ENCODE data around the gene ZNF57.
A peak's percentile ranks its signal among the peaks of the same experiment; 100 is the strongest.
"Not testable (repeated sequence)": the region's sequence is repeated elsewhere in the genome, so short reads cannot be mapped to it uniquely, and the experiment has no call there.

ZNF57 gene

GRCh38 chr19:2900296-2901252, at the start of gene ZNF57:
Gene ZNF57, plus strand, starts transcription at chr19:2900928. Its CDS starts 118 bp downstream, at chr19:2901046.
- FAIRE-seq: no peak

DNA sequence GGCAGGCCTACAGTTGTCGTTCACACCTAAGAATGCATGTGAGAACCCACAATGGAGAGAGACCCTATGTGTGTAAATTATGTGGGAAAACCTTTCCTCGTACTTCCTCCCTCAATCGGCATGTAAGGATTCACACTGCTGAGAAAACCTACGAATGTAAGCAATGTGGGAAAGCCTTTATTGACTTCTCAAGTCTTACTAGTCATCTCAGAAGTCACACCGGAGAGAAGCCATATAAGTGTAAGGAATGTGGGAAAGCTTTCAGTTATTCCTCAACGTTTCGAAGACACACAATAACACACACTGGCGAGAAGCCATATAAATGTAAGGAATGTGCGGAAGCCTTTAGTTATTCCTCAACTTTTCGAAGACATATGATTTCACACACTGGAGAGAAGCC, 48.1 kb upstream of the ZNF57 start:
- DNase-seq (ENCODE audit: low spot score): no peak
- FAIRE-seq: no peak

More at GRCh38 chr19:2900296-2901252, at the start of gene ZNF57:
- peak; percentile 96 for DNase-seq (ENCODE audit: low spot score)

- FAIRE-seq: no peak
- DNase-seq (ENCODE audit: low spot score): no peak
Observed at GRCh38 chr19:2853015-2853606, 47.6 kb upstream of the ZNF57 start.

DNA sequence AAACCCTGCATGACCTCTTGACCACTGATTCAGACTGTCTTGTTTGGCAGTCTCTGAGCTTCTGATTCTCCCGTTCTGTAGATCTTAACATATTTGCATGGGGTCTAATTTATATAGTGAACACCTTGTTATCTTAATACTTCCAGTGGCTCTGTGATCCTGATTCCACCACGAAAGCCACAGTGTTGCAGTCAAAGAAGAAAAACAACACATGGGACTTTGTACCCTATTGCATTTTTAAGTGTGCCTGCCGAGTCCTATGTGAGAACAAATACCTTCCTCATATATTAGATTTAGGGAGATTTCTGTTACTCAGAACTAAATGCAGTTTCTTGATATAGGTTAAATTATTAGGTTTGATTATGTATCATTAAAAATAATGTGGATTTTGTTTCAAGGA, 45.9 kb upstream of the ZNF57 start:
- DNase-seq (ENCODE audit: low spot score): no peak
- no peak for FAIRE-seq

GRCh38 chr19:2856457-2857050, 44.2 kb upstream of the ZNF57 start:
- DNase-seq (ENCODE audit: low spot score): no peak
- no peak for FAIRE-seq

GRCh38 chr19:2858864-2859263, 41.9 kb upstream of the ZNF57 start:
- no peak for DNase-seq (ENCODE audit: low spot score)
- FAIRE-seq: no peak

DNA sequence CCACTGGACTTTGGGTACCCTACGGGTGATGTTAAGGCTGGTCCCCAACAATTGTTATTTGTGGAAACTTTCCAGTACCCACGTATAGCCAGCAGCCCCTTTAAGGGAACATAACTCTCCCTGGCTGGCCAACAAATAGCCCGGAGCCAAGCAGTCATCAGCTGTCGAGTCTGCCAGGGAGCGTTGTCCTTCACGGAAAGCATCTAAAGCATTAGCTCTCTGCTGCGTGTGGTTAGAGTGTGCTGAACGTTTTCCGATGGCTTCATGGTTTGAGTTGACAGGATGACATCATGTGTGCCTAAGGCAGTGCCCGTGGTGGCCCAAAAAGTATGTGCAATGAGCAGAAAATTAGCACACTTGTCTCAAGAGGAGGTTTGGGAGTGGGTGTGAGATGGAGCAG, 36.9 kb upstream of the ZNF57 start:
- no peak for FAIRE-seq

DNA sequence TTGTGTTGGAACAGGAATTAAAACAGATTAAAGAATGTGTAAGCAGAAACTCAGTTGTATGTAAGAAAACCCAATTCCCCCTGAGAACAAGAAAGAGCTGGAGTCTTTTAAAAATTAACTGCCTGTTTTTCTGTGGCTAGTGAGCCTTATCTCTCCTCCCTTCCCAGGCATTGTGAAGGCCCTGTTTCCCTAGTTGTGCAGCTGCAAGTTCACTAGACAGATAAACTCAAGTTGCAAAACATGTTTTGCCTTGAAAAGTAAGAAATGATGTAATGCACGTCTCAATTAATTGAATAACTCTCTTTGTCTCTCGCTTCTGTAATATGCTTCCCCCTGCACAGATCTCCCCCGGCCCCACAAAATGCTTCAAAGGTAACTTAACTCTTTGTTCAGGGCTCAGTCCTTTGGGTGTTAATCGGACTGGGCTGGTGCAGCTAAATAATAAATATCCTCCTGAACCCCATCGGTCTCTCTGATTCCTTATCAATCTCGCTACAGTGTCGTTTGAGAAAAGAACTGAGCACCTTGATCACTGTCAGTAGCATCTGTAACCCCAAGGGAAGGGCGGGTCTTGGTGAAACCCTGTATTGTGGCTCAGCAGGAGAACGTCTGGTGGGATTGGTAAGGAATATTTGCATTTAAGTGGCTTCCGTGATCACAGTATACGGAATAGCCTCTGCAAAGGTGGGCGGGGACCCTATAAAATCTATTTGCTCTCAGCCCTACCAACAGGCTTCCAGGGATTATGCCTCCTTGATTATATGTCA, 35.2 kb upstream of the ZNF57 start:
- FAIRE-seq (no peak), DNase-seq (ENCODE audit: low spot score) (no peak)

More for the DNA sequence above, 36.9 kb upstream of the ZNF57 start:
- DNase-seq (ENCODE audit: low spot score): no peak

DNA sequence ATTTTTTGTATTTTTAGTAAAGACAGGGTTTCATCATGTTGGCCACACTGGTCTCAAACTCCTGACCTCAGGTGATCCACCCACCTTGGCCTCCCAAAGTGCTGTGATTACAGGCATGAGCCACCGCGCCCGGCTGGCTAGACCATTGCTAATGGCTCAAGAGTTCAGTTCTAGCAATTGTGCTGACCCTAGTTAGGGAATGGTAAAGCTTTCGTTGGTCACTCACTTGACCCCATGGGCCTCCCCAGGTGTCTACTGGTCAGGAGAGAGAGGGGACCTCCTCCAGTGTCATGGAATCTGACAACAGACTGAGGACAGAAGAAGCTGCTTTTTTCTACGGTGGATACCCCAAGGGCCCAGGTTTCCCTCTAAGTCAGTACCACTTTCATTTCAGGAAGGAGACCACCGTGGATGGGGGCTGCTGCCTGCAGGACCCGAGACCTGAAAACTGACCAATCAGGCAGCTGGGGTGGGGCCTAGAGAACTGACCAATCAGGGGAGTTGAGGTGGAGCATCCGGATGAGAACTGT, 34.2 kb upstream of the ZNF57 start:
- DNase-seq (ENCODE audit: low spot score): no peak

GRCh38 chr19:2867025-2867991, 33.4 kb upstream of the ZNF57 start, which contains the start of gene ZNF556:
Gene ZNF556, plus strand, starts transcription at chr19:2867335. Its CDS starts 87 bp downstream, at chr19:2867422.
- FAIRE-seq: no peak
- DNase-seq (ENCODE audit: low spot score): peak; percentile 4

More for the DNA sequence above, 34.2 kb upstream of the ZNF57 start:
- no peak for FAIRE-seq

- FAIRE-seq (no peak), DNase-seq (ENCODE audit: low spot score) (no peak)
Observed at GRCh38 chr19:2869618-2870017, 31.1 kb upstream of the ZNF57 start.

DNA sequence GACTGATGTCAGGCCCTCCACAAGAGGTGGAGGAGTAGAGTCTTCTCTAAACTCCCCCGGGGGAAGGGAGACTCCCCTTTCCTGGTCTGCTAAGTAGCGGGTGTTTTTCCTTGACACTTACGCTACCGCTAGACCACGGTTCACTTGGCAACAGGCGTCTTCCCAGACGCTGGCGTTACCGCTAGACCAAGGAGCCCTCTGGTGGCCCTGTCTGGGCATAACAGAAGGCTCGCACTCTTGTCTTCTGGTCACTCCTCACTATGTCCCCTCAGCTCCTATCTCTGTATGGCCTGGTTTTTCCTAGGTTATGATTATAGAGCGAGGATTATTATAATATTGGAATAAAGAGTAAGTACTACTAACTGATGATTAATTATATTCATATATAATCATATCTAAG, 28.6 kb upstream of the ZNF57 start:
- not testable (repeated sequence) for DNase-seq (ENCODE audit: low spot score); FAIRE-seq

DNA sequence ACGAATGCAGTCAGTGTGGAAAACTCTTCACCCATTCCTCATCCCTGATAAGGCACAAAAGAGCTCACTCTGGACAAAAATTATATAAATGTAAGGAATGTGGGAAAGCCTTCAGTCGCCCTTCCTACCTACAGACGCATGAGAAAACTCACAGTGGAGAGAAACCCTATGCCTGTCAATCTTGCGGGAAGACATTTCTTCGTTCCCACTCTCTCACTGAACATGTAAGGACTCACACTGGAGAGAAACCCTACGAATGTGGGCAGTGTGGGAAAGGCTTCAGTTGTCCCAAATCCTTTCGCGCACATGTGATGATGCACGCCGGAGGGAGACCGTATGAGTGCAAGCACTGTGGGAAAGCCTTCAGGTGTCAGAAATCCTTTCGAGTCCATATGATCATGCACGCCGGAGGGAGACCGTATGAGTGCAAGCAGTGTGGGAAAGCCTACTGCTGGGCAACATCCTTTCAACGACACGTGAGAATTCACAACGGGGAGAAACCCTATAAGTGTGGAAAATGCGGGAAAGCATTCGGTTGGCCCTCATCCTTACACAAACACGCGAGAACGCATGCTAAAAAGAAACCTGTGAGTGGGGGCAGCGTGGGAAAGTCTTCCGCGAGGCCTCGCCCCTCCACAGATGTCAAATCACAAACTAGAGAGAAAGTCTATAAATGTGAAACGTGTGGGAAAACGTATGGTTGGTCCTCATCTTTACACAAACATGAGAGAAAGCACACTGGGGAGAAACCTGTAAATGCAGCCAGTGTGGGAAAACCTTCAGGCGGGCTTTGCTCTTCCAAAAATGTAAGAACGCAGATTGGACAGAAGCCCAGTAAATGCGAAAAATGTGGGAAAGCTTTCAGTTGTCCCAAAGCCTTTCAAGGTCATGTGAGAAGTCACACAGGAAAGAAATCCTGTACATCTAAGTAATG, 23.1 kb upstream of the ZNF57 start:
- no peak for FAIRE-seq
- DNase-seq (ENCODE audit: low spot score): no peak

DNA sequence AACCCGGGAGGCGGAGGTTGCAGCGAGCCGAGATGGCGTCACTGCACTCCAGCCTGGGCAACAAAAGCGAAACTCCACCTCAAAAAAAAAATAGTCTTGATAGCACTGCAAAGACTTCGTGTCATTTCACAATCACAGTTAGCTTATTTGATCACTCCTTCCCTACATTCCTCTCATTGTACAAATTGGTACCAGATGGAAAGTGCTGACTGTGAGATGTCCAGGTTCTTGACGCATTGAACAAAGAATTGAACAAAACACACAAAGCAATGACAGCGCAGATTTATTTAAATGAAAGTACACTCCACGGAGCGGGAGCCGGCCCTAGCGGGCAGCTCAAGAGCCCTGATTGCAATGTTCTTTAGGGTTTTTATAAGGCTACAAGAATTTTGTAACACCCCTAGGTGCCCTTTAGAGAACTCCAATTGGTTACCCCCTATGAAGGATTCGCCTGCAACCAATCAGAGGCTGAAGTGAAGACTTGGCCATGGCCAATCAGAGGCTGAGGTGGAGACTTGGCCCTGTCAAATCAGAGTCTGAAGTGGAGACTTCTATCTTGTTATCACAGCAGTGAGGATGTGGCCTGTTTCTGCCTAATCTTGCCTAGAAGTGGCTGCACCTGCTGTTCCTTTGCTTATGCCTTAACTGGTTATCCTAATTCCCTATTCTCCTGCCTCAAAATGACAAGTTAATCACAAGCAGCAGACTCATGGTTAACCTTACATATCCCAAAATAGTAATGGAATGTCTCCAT, 16.9 kb upstream of the ZNF57 start:
- FAIRE-seq: no peak
- DNase-seq (ENCODE audit: low spot score): no peak

DNA sequence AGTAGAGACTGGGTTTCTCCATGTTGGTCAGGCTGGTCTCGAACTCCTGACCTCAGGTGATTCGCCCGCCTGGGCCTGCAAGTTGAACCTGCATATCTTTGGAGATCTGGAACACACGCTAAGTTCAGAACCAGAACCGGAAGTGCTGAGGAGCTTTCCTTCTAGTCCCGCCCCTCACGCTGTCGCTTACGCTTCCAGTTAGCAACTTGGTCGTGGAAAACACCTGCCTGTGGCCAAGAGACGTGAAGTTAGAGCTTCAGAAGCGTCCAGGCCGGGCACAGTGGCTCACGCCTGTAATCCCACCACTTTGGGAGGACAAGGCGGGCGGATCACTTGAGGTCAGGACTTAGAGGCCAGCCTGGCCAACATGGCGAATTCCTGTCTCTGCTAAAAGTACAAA, 15.0 kb upstream of the ZNF57 start:
- no peak for FAIRE-seq
- no peak for DNase-seq (ENCODE audit: low spot score)

DNA sequence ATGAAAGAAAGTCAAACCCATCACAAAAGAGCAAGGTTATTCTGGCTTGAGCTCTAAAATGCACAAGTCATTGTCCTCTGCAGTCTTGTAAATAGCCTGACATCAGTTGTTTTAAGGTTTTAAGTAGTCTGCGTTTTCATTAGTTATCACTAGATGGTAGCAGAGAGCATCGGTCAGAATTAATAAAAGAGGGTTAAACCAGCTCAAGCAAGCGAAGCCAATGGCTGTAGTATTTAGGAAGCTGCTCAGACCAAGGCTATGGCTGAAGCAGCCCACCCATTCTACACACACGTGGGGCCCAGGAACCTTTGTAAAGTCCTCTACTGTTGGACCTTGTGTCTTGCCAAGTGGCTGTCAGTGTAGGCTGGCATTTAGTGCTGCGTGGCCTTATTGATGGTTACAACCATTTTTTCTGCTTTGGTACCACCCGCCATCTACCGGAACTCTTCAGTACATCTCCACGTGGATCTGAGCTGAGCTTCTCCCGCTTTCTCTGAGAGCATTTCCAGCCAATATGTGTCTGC, 13.3 kb upstream of the ZNF57 start:
- peak; percentile 36 for DNase-seq (ENCODE audit: low spot score)
- FAIRE-seq: no peak

DNA sequence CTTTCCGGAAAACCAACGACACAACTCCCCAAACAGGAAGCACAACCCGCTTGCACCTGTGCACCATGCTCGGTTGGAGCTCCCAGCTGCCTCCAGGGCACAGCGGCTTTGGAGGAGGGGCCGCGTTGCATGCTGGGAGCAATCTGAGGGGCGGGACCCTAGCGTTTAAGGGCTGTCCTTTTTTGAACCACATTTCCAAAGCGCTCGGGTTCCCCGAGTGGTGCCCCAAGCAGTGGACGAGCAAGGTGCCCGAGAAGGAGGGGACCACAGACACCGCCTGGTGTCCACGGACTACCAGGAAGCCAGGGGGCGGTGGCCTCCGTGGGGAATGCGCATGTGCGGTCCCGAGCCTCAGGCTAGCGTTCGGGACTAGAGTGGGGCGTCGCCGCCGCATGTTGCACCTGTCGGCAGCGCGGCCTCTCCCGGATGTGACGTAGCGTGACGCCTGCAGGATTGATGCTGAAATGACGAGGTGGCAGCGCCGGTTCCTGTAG, 11.9 kb upstream of the ZNF57 start:
- DNase-seq (ENCODE audit: low spot score) (peak; percentile 88), FAIRE-seq (no peak)

- DNase-seq (ENCODE audit: low spot score); FAIRE-seq: not testable (repeated sequence)
Observed at GRCh38 chr19:2890531-2890930, 10.2 kb upstream of the ZNF57 start.
